ENCODE data around the gene PCDH15.

DNA sequence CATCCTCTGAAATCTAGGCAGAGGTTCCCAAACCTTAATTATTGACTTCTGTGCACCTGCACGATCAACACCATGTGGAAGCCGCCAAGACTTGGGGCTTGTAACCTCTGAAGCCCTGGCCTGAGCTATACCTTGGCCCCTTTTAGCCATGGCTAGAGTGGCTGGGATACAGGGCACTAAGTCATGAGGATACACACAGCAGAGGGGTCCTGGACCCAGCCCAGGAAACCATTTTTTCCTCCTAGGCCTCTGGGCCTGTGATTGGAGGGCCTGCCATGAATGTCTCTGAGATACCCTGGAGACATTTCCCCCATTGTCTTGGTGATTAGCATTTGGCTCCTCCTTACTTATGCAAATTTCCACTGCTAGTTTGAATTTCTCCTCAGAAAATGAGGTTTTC, 743.7 kb downstream of the PCDH15 start:
- no peak for TF ChIP-seq POLR2A (IDR thresholded peaks at IDR 0.05)
- TF ChIP-seq, protein P1, sequence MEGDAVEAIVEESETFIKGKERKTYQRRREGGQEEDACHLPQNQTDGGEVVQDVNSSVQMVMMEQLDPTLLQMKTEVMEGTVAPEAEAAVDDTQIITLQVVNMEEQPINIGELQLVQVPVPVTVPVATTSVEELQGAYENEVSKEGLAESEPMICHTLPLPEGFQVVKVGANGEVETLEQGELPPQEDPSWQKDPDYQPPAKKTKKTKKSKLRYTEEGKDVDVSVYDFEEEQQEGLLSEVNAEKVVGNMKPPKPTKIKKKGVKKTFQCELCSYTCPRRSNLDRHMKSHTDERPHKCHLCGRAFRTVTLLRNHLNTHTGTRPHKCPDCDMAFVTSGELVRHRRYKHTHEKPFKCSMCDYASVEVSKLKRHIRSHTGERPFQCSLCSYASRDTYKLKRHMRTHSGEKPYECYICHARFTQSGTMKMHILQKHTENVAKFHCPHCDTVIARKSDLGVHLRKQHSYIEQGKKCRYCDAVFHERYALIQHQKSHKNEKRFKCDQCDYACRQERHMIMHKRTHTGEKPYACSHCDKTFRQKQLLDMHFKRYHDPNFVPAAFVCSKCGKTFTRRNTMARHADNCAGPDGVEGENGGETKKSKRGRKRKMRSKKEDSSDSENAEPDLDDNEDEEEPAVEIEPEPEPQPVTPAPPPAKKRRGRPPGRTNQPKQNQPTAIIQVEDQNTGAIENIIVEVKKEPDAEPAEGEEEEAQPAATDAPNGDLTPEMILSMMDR (IDR thresholded peaks at IDR 0.05), result no peak
- TF ChIP-seq POLR2AphosphoS5 (IDR thresholded peaks at IDR 0.05), result no peak

Data from prostate gland (tissue), 2 donors.